SK-N-SH treated with all-trans-retinoic acid at 6 μM for 48 hours (cell line): ENCODE results near the gene KCNK3.

Experiments
- ATAC-seq: fragments of 200-7000 bp; cut with Tn5 transposase; 3 replicates; pipeline ENCODE4 v1.9.1; 2020; ENCODE audit warnings: mild to moderate bottlenecking, moderate library complexity
- ARNTL ChIP-seq: fragments of 450-650 bp; formaldehyde crosslinking; IDR thresholded peaks from 2 replicates; pipeline ENCODE4 v1.5.0; 2020; ENCODE audit warnings: low read depth, mild to moderate bottlenecking, moderate library complexity, borderline replicate concordance
- BACH2 ChIP-seq: fragments of 250-450 bp; sonication (Bioruptor Pico); IDR thresholded peaks from 2 replicates; pipeline ENCODE4 v1.9.0; 2021; ENCODE audit warnings: mild to moderate bottlenecking, borderline replicate concordance
- CSDC2 ChIP-seq: fragments of 250-450 bp; sonication (Bioruptor Pico); IDR thresholded peaks from 2 replicates; pipeline ENCODE4 v1.5.0; 2020; ENCODE audit warnings: mild to moderate bottlenecking, moderate library complexity
- ESRRG ChIP-seq: fragments of 250-450 bp; sonication (Bioruptor Pico); IDR thresholded peaks from 2 replicates; pipeline ENCODE4 v1.6.1; 2021; ENCODE audit warnings: mild to moderate bottlenecking
- GLIS3 ChIP-seq: fragments of 250-450 bp; sonication (Bioruptor Pico); IDR thresholded peaks from 2 replicates; pipeline ENCODE4 v1.5.0; 2020; ENCODE audit warnings: mild to moderate bottlenecking, moderate library complexity
- ISL1 ChIP-seq: fragments of 250-450 bp; sonication (Bioruptor Pico); IDR thresholded peaks from 2 replicates; pipeline ENCODE4 v2.1.2; 2022; ENCODE audit warnings: mild to moderate bottlenecking, moderate library complexity
- OSR1 ChIP-seq: fragments of 250-450 bp; sonication (Bioruptor Pico); IDR thresholded peaks from 2 replicates; pipeline ENCODE4 v1.8.0; 2022; ENCODE audit warnings: moderate library complexity, mild to moderate bottlenecking, inconsistent platforms
- PPARA ChIP-seq: fragments of 250-450 bp; sonication (Bioruptor Pico); IDR thresholded peaks from 2 replicates; pipeline ENCODE4 v1.5.0; 2020; ENCODE audit warnings: mild to moderate bottlenecking, borderline replicate concordance
- RARB ChIP-seq: fragments of 250-450 bp; sonication (Bioruptor Pico); IDR thresholded peaks from 2 replicates; pipeline ENCODE4 v1.8.0; 2021; ENCODE audit warnings: mild to moderate bottlenecking, moderate library complexity
- SNAI2 ChIP-seq: fragments of 250-450 bp; sonication (Bioruptor Pico); IDR thresholded peaks from 2 replicates; pipeline ENCODE4 v1.5.0; 2020; ENCODE audit warnings: mild to moderate bottlenecking, moderate library complexity
- TCF4 ChIP-seq: fragments of 250-450 bp; sonication (Bioruptor Pico); IDR thresholded peaks from 2 replicates; pipeline ENCODE4 v1.8.0; 2021; ENCODE audit warnings: mild to moderate bottlenecking, moderate library complexity, borderline replicate concordance
- TOX ChIP-seq: fragments of 250-450 bp; sonication (Bioruptor Pico); IDR thresholded peaks from 2 replicates; pipeline ENCODE4 v1.8.0; 2021; ENCODE audit warnings: mild to moderate bottlenecking, moderate library complexity, borderline replicate concordance
- ZC3H10 ChIP-seq: fragments of 250-450 bp; sonication (Bioruptor Pico); IDR thresholded peaks from 2 replicates; pipeline ENCODE4 v1.5.1; 2021; ENCODE audit warnings: mild to moderate bottlenecking, moderate library complexity
- ZFP3 ChIP-seq: fragments of 250-450 bp; sonication (Bioruptor Pico); IDR thresholded peaks from 2 replicates; pipeline ENCODE4 v1.5.0; 2020; ENCODE audit warnings: mild to moderate bottlenecking, moderate library complexity
- ZFP30 ChIP-seq: fragments of 450-650 bp; formaldehyde crosslinking; IDR thresholded peaks from 2 replicates; pipeline ENCODE4 v1.5.0; 2022; ENCODE audit warnings: mild to moderate bottlenecking, moderate library complexity
- ZNF565 ChIP-seq: fragments of 450-650 bp; formaldehyde crosslinking; conservative IDR thresholded peaks from 2 replicates; pipeline ENCODE4 v1.5.0; 2020; ENCODE audit warnings: low read depth, mild to moderate bottlenecking, moderate library complexity
- ZNF70 ChIP-seq: fragments of 450-650 bp; formaldehyde crosslinking; IDR thresholded peaks from 2 replicates; pipeline ENCODE4 v1.5.0; 2020; ENCODE audit warnings: mild to moderate bottlenecking, moderate library complexity
- ZNF8 ChIP-seq: fragments of 450-650 bp; formaldehyde crosslinking; IDR thresholded peaks from 2 replicates; pipeline ENCODE4 v1.5.0; 2020; ENCODE audit warnings: mild to moderate bottlenecking, moderate library complexity
- TF ChIP-seq, protein P1 (sequence below): fragments of 250-450 bp; sonication (Bioruptor Pico); IDR thresholded peaks from 2 replicates; pipeline ENCODE4 v1.8.0; 2021; ENCODE audit warnings: low read depth, mild to moderate bottlenecking, moderate library complexity, borderline replicate concordance
- TF ChIP-seq, protein P2 (sequence below): fragments of 250-450 bp; sonication (Bioruptor Pico); IDR thresholded peaks from 2 replicates; pipeline ENCODE4 v1.8.0; 2020; ENCODE audit warnings: mild to moderate bottlenecking, moderate library complexity, borderline replicate concordance
- TF ChIP-seq, protein P3 (sequence below): fragments of 250-450 bp; sonication (Bioruptor Pico); IDR thresholded peaks from 2 replicates; pipeline ENCODE4 v1.5.0; 2020; ENCODE audit warnings: mild to moderate bottlenecking, moderate library complexity
- TF ChIP-seq, protein P4 (sequence below): fragments of 250-450 bp; sonication (Bioruptor Pico); IDR thresholded peaks from 2 replicates; pipeline ENCODE4 v1.5.1; 2020; ENCODE audit warnings: low read depth, mild to moderate bottlenecking, moderate library complexity

Gene KCNK3

DNA sequence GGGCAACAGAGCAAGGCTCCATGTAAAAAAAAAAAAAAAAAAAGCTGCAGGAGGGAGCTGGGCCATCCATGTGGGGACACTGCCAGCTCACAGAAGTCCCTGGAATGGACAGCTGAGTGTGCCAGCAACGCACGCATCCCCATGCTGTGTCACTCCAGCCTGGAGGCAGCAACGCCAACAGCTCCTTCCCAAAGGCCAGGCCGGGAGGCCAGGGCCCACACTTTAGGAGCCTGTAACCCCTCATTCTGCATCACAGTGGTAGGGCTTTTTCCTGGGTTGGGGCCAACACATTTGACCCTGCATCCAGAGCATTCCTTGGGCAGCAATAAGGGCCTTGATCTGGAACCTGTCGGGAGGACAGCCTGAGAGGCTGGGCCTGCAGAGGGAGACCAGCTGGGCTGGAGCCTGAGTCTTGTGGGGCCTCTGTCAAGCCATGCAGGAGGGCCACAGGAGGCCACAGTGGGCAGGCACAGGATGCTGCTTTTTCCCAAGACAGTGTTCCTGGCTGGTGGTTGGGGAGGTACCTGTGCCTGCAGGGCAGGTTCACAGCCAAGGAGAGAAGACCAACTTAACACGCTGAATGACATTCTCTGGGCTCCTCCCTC lies 16.8 kb upstream of the KCNK3 start:
- ATAC-seq: no peak
- no peak for TF ChIP-seq RARB (CRISPR knock-in tag)

DNA sequence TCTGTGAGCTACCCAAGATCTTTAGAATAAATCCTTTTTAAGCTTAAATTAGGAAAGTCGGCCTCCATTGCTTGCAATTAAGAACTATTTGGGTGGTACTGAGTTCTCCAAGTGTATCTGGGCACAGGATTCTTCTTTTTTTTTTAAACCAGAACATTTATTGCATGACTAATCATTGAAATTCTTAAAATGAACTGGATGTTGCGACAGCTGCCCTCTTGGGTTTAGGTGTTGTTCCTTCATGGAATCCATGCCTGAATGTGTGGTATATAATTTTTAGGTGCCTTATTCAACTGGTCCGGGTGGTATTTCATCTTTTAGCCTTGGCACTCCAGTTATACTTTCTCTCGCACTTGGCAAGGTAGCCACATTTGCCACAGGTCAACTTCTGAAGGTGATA lies 14.5 kb upstream of the KCNK3 start:
- no peak for ATAC-seq
- TF ChIP-seq, protein P1, sequence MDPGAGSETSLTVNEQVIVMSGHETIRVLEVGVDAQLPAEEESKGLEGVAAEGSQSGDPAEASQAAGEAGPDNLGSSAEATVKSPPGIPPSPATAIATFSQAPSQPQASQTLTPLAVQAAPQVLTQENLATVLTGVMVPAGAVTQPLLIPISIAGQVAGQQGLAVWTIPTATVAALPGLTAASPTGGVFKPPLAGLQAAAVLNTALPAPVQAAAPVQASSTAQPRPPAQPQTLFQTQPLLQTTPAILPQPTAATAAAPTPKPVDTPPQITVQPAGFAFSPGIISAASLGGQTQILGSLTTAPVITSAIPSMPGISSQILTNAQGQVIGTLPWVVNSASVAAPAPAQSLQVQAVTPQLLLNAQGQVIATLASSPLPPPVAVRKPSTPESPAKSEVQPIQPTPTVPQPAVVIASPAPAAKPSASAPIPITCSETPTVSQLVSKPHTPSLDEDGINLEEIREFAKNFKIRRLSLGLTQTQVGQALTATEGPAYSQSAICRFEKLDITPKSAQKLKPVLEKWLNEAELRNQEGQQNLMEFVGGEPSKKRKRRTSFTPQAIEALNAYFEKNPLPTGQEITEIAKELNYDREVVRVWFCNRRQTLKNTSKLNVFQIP (CRISPR knock-in tag): no peak
- TF ChIP-seq, protein P2, sequence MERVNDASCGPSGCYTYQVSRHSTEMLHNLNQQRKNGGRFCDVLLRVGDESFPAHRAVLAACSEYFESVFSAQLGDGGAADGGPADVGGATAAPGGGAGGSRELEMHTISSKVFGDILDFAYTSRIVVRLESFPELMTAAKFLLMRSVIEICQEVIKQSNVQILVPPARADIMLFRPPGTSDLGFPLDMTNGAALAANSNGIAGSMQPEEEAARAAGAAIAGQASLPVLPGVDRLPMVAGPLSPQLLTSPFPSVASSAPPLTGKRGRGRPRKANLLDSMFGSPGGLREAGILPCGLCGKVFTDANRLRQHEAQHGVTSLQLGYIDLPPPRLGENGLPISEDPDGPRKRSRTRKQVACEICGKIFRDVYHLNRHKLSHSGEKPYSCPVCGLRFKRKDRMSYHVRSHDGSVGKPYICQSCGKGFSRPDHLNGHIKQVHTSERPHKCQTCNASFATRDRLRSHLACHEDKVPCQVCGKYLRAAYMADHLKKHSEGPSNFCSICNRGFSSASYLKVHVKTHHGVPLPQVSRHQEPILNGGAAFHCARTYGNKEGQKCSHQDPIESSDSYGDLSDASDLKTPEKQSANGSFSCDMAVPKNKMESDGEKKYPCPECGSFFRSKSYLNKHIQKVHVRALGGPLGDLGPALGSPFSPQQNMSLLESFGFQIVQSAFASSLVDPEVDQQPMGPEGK (CRISPR knock-in tag): no peak
- TF ChIP-seq BACH2 (CRISPR knock-in tag): no peak
- TF ChIP-seq, protein P3, sequence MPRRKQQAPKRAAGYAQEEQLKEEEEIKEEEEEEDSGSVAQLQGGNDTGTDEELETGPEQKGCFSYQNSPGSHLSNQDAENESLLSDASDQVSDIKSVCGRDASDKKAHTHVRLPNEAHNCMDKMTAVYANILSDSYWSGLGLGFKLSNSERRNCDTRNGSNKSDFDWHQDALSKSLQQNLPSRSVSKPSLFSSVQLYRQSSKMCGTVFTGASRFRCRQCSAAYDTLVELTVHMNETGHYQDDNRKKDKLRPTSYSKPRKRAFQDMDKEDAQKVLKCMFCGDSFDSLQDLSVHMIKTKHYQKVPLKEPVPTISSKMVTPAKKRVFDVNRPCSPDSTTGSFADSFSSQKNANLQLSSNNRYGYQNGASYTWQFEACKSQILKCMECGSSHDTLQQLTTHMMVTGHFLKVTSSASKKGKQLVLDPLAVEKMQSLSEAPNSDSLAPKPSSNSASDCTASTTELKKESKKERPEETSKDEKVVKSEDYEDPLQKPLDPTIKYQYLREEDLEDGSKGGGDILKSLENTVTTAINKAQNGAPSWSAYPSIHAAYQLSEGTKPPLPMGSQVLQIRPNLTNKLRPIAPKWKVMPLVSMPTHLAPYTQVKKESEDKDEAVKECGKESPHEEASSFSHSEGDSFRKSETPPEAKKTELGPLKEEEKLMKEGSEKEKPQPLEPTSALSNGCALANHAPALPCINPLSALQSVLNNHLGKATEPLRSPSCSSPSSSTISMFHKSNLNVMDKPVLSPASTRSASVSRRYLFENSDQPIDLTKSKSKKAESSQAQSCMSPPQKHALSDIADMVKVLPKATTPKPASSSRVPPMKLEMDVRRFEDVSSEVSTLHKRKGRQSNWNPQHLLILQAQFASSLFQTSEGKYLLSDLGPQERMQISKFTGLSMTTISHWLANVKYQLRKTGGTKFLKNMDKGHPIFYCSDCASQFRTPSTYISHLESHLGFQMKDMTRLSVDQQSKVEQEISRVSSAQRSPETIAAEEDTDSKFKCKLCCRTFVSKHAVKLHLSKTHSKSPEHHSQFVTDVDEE: no peak
- no peak for TF ChIP-seq ARNTL (CRISPR knock-in tag)
- TF ChIP-seq ZNF8 (CRISPR knock-in tag): no peak
- TF ChIP-seq TOX: no peak
- no peak for TF ChIP-seq RARB (CRISPR knock-in tag)
- TF ChIP-seq ZFP30 (CRISPR knock-in tag): no peak
- TF ChIP-seq OSR1: no peak
- TF ChIP-seq CSDC2 (CRISPR knock-in tag): no peak
- TF ChIP-seq ZC3H10 (CRISPR knock-in tag): no peak
- no peak for TF ChIP-seq TCF4 (CRISPR knock-in tag)
- TF ChIP-seq ESRRG (CRISPR knock-in tag): no peak
- TF ChIP-seq ISL1 (CRISPR knock-in tag): no peak
- TF ChIP-seq, protein P4, sequence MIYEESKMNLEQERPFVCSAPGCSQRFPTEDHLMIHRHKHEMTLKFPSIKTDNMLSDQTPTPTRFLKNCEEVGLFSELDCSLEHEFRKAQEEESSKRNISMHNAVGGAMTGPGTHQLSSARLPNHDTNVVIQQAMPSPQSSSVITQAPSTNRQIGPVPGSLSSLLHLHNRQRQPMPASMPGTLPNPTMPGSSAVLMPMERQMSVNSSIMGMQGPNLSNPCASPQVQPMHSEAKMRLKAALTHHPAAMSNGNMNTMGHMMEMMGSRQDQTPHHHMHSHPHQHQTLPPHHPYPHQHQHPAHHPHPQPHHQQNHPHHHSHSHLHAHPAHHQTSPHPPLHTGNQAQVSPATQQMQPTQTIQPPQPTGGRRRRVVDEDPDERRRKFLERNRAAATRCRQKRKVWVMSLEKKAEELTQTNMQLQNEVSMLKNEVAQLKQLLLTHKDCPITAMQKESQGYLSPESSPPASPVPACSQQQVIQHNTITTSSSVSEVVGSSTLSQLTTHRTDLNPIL (CRISPR knock-in tag): no peak
- TF ChIP-seq ZNF70 (CRISPR knock-in tag): no peak
- no peak for TF ChIP-seq PPARA (CRISPR knock-in tag)

DNA sequence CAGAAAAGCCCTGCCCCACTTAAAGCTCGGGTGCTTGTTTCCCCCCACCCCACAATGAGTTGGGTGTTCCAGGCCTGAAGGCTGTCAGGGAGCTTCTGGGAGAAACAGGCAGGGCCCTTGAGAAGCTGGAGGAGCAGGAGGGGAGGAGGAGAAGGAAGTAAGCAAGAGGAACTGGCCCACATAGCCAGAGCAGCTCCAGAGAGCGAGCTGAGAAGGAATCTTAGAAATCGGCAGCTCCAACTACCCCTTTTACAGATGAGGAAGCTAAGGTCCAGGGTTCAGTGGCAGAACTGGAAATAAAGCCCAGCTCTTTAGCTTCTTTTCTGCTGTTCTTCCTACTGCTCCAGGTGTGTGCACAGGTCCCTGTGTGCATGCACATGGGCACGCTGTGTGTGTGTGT lies 12.7 kb upstream of the KCNK3 start:
- TF ChIP-seq TOX (no peak), SNAI2 (CRISPR knock-in tag) (no peak), ZNF70 (CRISPR knock-in tag) (no peak), ISL1 (CRISPR knock-in tag) (no peak), TCF4 (CRISPR knock-in tag) (no peak), ZNF565 (CRISPR knock-in tag) (no peak), ARNTL (CRISPR knock-in tag) (no peak), GLIS3 (CRISPR knock-in tag) (no peak), ZFP30 (CRISPR knock-in tag) (no peak), ZC3H10 (CRISPR knock-in tag) (no peak), CSDC2 (CRISPR knock-in tag) (no peak), ZFP3 (CRISPR knock-in tag) (no peak), RARB (CRISPR knock-in tag) (no peak)
- TF ChIP-seq, protein P4 (CRISPR knock-in tag): no peak
- TF ChIP-seq, protein P2 (CRISPR knock-in tag): no peak
- no peak for ATAC-seq
